B cell (primary cell): Measurements from ENCODE around the gene ICAM5. TPM values are rescaled to one million over a fixed set of nuclear protein-coding genes. Genes with fewer than 3 reads are reported as not detected.

ENCODE experiments used
- ATAC-seq: fragments of 200-7000 bp; cut with Tn5 transposase; one replicate; pipeline ENCODE4 v1.10.0; 2021; ENCODE audit warnings: low read depth, mild to moderate bottlenecking, moderate number of reproducible peaks, moderate library complexity
- CTCF ChIA-PET: fragments of 350-600 bp; sonication (Branson Sonifier 250); formaldehyde crosslinking; loops from one replicate; lab custom pipeline; 2021; ENCODE audit warnings: antibody characterized with exemption, inconsistent platforms; lab: Charles Lee
- POLR2A ChIA-PET: fragments of 350-600 bp; sonication (Branson Sonifier 250); formaldehyde crosslinking; loops from one replicate; lab custom pipeline; 2021; ENCODE audit warnings: antibody characterized with exemption; lab: Charles Lee
- DNase-seq: peaks from one replicate; pipeline ENCODE4 v3.0.0; 2013
- H2AFZ ChIP-seq: 2 replicates; pipeline ENCODE4 v1.6.1; 2012; ENCODE audit warnings: mild to moderate bottlenecking, low read depth, low read length; ENCODE audit not compliant: insufficient read depth, poor library complexity, severe bottlenecking
- H3K27ac ChIP-seq, 2 donors: 1 replicate in 1 of 2; 2 replicates in 1 of 2; pipeline ENCODE4 v1.5.1; 2012 to 2013; ENCODE audit warnings: low read length in 2 of 2, mild to moderate bottlenecking in 2 of 2, moderate library complexity in 1 of 2
- H3K27me3 ChIP-seq, 4 experiments: fragments of 200-600 bp in 1 of 4; sonication (generic) in 1 of 4; replicated peaks in 1 of 4; 1 replicate in 2 of 4; 2 replicates in 2 of 4; pipeline versions ENCODE4 v1.6.1 to v1.7.0; 2013 to 2016; ENCODE audit warnings: low read length in 3 of 4, mild to moderate bottlenecking in 2 of 4, mixed read lengths in 1 of 4, moderate library complexity in 1 of 4; ENCODE audit not compliant: insufficient read depth in 4 of 4, control insufficient read depth in 3 of 4; ENCODE audit errors: control extremely low read depth in 1 of 4
- H3K36me3 ChIP-seq, 2 experiments: replicated peaks in 1 of 2; 1 replicate in 1 of 2; 2 replicates in 1 of 2; pipeline versions ENCODE4 v1.6.1 to v1.7.1; 2013; ENCODE audit warnings: low read length in 1 of 2; ENCODE audit not compliant: insufficient read depth in 2 of 2, control insufficient read depth in 1 of 2; ENCODE audit errors: control extremely low read depth in 1 of 2, extremely low read depth in 1 of 2
- H3K4me1 ChIP-seq, 2 donors: fragments of 200-600 bp in 1 of 2; sonication (generic) in 1 of 2; 1 replicate in 1 of 2; 2 replicates in 1 of 2; pipeline versions ENCODE4 v1.5.1 to v1.6.1; 2013 to 2017; ENCODE audit warnings: low read length in 2 of 2; ENCODE audit not compliant: control insufficient read depth in 2 of 2, insufficient read depth in 2 of 2
- H3K4me2 ChIP-seq: replicated peaks from 2 replicates; pipeline ENCODE3; 2012; ENCODE audit warnings: mild to moderate bottlenecking, low read depth, low read length; ENCODE audit not compliant: poor library complexity, severe bottlenecking
- H3K4me3 ChIP-seq, 5 experiments: fragments of 200-600 bp in 1 of 5; sonication (generic) in 1 of 5; 1 replicate in 3 of 5; 2 replicates in 2 of 5; pipeline versions ENCODE4 v1.5.1 to v1.7.0; 2011 to 2016; ENCODE audit warnings: low read length in 4 of 5, mild to moderate bottlenecking in 4 of 5, low read depth in 2 of 5, control low read depth in 1 of 5, moderate library complexity in 1 of 5; ENCODE audit not compliant: insufficient read depth in 1 of 5; ENCODE audit errors: control extremely low read depth in 1 of 5, extremely low read depth in 1 of 5
- H3K79me2 ChIP-seq: fragments of 200-600 bp; sonication (generic); one replicate; pipeline ENCODE4 v1.6.0; 2016; ENCODE audit warnings: low read length; ENCODE audit not compliant: control insufficient read depth, insufficient read depth
- H3K9ac ChIP-seq: fragments of 200-600 bp; sonication (generic); 2 replicates; pipeline ENCODE4 v1.6.1; 2017; ENCODE audit warnings: mild to moderate bottlenecking, low read length, moderate library complexity
- H3K9me3 ChIP-seq, 3 donors: one replicate each; pipeline versions ENCODE4 v1.6.1 to v1.7.1; 2013; ENCODE audit warnings: low read length in 2 of 3; ENCODE audit not compliant: control insufficient read depth in 2 of 3, insufficient read depth in 1 of 3; ENCODE audit errors: control extremely low read depth in 1 of 3
- H4K20me1 ChIP-seq: 2 replicates; pipeline ENCODE4 v1.6.0; 2012; ENCODE audit warnings: mild to moderate bottlenecking, low read length; ENCODE audit not compliant: insufficient read depth, control insufficient read depth, poor library complexity, severe bottlenecking
- H3K27ac Mint-ChIP-seq: one replicate; pipeline ENCODE4 v1.8.0; 2021; ENCODE audit warnings: mixed read lengths
- H3K27me3 Mint-ChIP-seq: one replicate; pipeline ENCODE4 v1.8.0; 2021; ENCODE audit warnings: mixed read lengths
- H3K4me1 Mint-ChIP-seq: one replicate; pipeline ENCODE4 v1.8.0; 2021; ENCODE audit warnings: mixed read lengths
- H3K4me3 Mint-ChIP-seq: one replicate; pipeline ENCODE4 v1.8.0; 2021; ENCODE audit warnings: mixed read lengths
- H3K9me3 Mint-ChIP-seq: one replicate; pipeline ENCODE4 v1.8.0; 2022; ENCODE audit warnings: mixed read lengths; ENCODE audit not compliant: insufficient read depth
- EZH2 ChIP-seq: IDR thresholded peaks from 2 replicates; pipeline ENCODE4 v1.6.1; 2012; ENCODE audit warnings: borderline replicate concordance, low read depth, mild to moderate bottlenecking, moderate library complexity, low read length; ENCODE audit not compliant: insufficient read depth, poor library complexity, severe bottlenecking
- WGBS: methylation state at CpG from one replicate; pipeline ENCODE4 v1.1.5; 2013; ENCODE audit warnings: missing lambda C conversion rate; ENCODE audit not compliant: insufficient coverage; 5-methylcytosine and 5-hydroxymethylcytosine counted together
- intact Hi-C: fragments of 100-400 bp; cut with micrococcal nuclease; formaldehyde crosslinking; loops from one replicate; pipeline ENCODE4 v1.10.0; 2022
- polyA plus RNA-seq: library from polyadenylated mRNA; depleted of rRNA; stranded (reverse); fragments of >200 nt; gene quantifications from 2 replicates; pipeline ENCODE4 v1.2.3, GENCODE V29; 2012
- total RNA-seq, 2 donors: library from RNA; stranded (reverse); fragments of 120-200 nt in 1 of 2; gene quantifications; 1 replicate in 1 of 2; 2 replicates in 1 of 2; pipeline versions ENCODE4 v1.2.3 to v1.2.4, GENCODE V29; 2013 to 2022
- TF ChIP-seq, protein P1 (sequence below): fragments of 200-600 bp; IDR thresholded peaks from one replicate; pipeline ENCODE4 v1.8.0; 2022; ENCODE audit warnings: antibody characterized with exemption, mild to moderate bottlenecking

The ICAM5 gene
- total and polyA plus RNA-seq, 2 donors (not counting 1 experiment from before 2014, with no cell fraction given): 0.54 TPM; not detected in 1

GRCh38 chr19:10321874-10322835 is 32.4 kb downstream of the ICAM5 start:
- WGBS: 98% methylated on average over 13 of the region's 19 CpGs
- Histone ChIP-seq H3K4me3 (no peak overlapping the region), H3K9ac (no peak overlapping the region), H2AFZ (no peak overlapping the region), H3K4me1 (peaks cover 0 to 6% of the 10 kb centered on the region in 2 donors), H3K27ac (no peak overlapping the region), H3K79me2 (peaks cover 10% of the 10 kb centered on the region), H3K9me3 (no peaks in the 10 kb centered on the region), H3K4me2 (no peak overlapping the region), H4K20me1 (peaks cover 40% of the 10 kb centered on the region), H3K27me3 (no peaks in the 10 kb centered on the region), H3K36me3 (peaks cover 0 to 70% of the 10 kb centered on the region in 2 experiments)
- POLR2A ChIA-PET: interaction anchor here (0.6 kb wide), 1 partner anchor 11 kb away, joined by 4 read pairs; no protein-coding TSS in a partner anchor
- intact Hi-C loops: no loop called here
- Mint-ChIP-seq H3K27ac (no peak overlapping the region), H3K4me1 (no peaks in the 10 kb centered on the region), H3K27me3 (no peaks in the 10 kb centered on the region), H3K9me3 (no peaks in the 10 kb centered on the region), H3K4me3 (no peak overlapping the region)
- CTCF ChIA-PET: no interaction called here
- ATAC-seq (no peak), DNase-seq (no peak)
- TF ChIP-seq, protein P1, sequence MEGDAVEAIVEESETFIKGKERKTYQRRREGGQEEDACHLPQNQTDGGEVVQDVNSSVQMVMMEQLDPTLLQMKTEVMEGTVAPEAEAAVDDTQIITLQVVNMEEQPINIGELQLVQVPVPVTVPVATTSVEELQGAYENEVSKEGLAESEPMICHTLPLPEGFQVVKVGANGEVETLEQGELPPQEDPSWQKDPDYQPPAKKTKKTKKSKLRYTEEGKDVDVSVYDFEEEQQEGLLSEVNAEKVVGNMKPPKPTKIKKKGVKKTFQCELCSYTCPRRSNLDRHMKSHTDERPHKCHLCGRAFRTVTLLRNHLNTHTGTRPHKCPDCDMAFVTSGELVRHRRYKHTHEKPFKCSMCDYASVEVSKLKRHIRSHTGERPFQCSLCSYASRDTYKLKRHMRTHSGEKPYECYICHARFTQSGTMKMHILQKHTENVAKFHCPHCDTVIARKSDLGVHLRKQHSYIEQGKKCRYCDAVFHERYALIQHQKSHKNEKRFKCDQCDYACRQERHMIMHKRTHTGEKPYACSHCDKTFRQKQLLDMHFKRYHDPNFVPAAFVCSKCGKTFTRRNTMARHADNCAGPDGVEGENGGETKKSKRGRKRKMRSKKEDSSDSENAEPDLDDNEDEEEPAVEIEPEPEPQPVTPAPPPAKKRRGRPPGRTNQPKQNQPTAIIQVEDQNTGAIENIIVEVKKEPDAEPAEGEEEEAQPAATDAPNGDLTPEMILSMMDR: no peak
- no peak for TF ChIP-seq EZH2

- Mint-ChIP-seq H3K9me3 (no peaks in the 10 kb centered on the region), H3K27me3 (no peaks in the 10 kb centered on the region), H3K27ac (no peak overlapping the region), H3K4me3 (no peak overlapping the region), H3K4me1 (peaks cover 1% of the 10 kb centered on the region)
- Histone ChIP-seq H4K20me1 (peaks cover 75% of the 10 kb centered on the region), H3K9ac (no peak overlapping the region), H3K4me1 (peaks cover 0 to 6% of the 10 kb centered on the region in 2 donors), H3K4me2 (no peak overlapping the region), H3K36me3 (peaks cover 0 to 88% of the 10 kb centered on the region in 2 experiments), H3K79me2 (peaks cover 45% of the 10 kb centered on the region), H3K27ac (no peak overlapping the region), H3K27me3 (no peaks in the 10 kb centered on the region), H2AFZ (no peak overlapping the region), H3K9me3 (no peaks in the 10 kb centered on the region), H3K4me3 (no peak overlapping the region)
- POLR2A ChIA-PET: interaction anchor here (0.6 kb wide), 1 partner anchor 428 kb away, joined by 5 read pairs; no protein-coding TSS in a partner anchor
- no peak for DNase-seq
- CTCF ChIA-PET: interaction anchor here (0.9 to 1.3 kb wide), 2 partner anchors 63 to 67 kb away, joined by 3 to 5 read pairs; no protein-coding TSS in a partner anchor
- intact Hi-C loops: no loop called here
- ATAC-seq: no peak
- TF ChIP-seq, protein P1: no peak
- no peak for TF ChIP-seq EZH2
- 100% methylated on average over 8 of the region's 8 CpGs for WGBS
Observed at GRCh38 chr19:10325732-10326131, 36.0 kb downstream of the ICAM5 start.
